Endodermal cell (in vitro differentiated cells): Measurements from ENCODE around the gene TM7SF3. TPM values are rescaled to one million over a fixed set of nuclear protein-coding genes. Genes with fewer than 3 reads are reported as not detected.

Experiments
- DNase-seq: peaks from one replicate; pipeline ENCODE4 v3.0.0-alpha.2; 2017
- H3K27ac ChIP-seq: 2 replicates; pipeline ENCODE4 v1.5.1; 2013; ENCODE audit warnings: mild to moderate bottlenecking, low read depth, low read length, moderate library complexity
- H3K27me3 ChIP-seq: 2 replicates; pipeline ENCODE4 v1.6.1; 2013; ENCODE audit warnings: mild to moderate bottlenecking, low read length, moderate library complexity; ENCODE audit not compliant: insufficient read depth, control insufficient read depth, poor library complexity, severe bottlenecking
- H3K36me3 ChIP-seq: 2 replicates; pipeline ENCODE4 v1.7.0; 2013; ENCODE audit warnings: mild to moderate bottlenecking, low read length, moderate library complexity; ENCODE audit not compliant: control insufficient read depth, insufficient read depth
- H3K4me1 ChIP-seq: one replicate; pipeline ENCODE4 v1.7.0; 2013; ENCODE audit warnings: low read length; ENCODE audit not compliant: control insufficient read depth, insufficient read depth
- H3K4me3 ChIP-seq: 2 replicates; pipeline ENCODE4 v1.5.1; 2013; ENCODE audit warnings: mild to moderate bottlenecking, low read length, moderate library complexity
- H3K9ac ChIP-seq: 2 replicates; pipeline ENCODE4 v1.6.1; 2013; ENCODE audit warnings: mild to moderate bottlenecking, low read length, moderate library complexity; ENCODE audit not compliant: poor library complexity, severe bottlenecking; ENCODE audit errors: extremely low read depth
- H3K9me3 ChIP-seq: 2 replicates; pipeline ENCODE4 v1.6.1; 2013; ENCODE audit warnings: mild to moderate bottlenecking, low read length, moderate library complexity; ENCODE audit not compliant: control insufficient read depth
- H3K27ac Mint-ChIP-seq: 2 replicates; pipeline ENCODE4 v1.8.0; 2020; ENCODE audit warnings: mixed read lengths
- H3K27me3 Mint-ChIP-seq: 2 replicates; pipeline ENCODE4 v1.8.0; 2021; ENCODE audit warnings: mild to moderate bottlenecking, mixed read lengths; ENCODE audit not compliant: insufficient read depth
- H3K36me3 Mint-ChIP-seq: 2 replicates; pipeline ENCODE4 v1.8.0; 2020; ENCODE audit warnings: low read depth, mixed read lengths
- H3K4me1 Mint-ChIP-seq: 2 replicates; pipeline ENCODE4 v1.8.0; 2020; ENCODE audit warnings: mixed read lengths
- H3K4me3 Mint-ChIP-seq: 2 replicates; pipeline ENCODE4 v1.8.0; 2020; ENCODE audit warnings: mild to moderate bottlenecking, moderate library complexity, mixed read lengths
- H3K9me3 Mint-ChIP-seq: 2 replicates; pipeline ENCODE4 v1.8.0; 2020; ENCODE audit warnings: mild to moderate bottlenecking, mixed read lengths
- CTCF ChIP-seq: fragments of 200-600 bp; sonication (generic); conservative IDR thresholded peaks from 2 replicates; pipeline ENCODE4 v1.5.0; 2021; ENCODE audit warnings: antibody characterized with exemption, mild to moderate bottlenecking
- WGBS, 2 experiments: methylation state at CpG; one replicate each; pipeline versions ENCODE4 v1.1.5 to v1.1.7; 2013; ENCODE audit warnings: missing lambda C conversion rate in 2 of 2, mixed read lengths in 1 of 2; ENCODE audit not compliant: insufficient coverage in 1 of 2, insufficient read length in 1 of 2; 5-methylcytosine and 5-hydroxymethylcytosine counted together
- total RNA-seq, 2 donors: library from RNA; stranded (reverse); fragmentation: NEBNext Ultra II Directional in 1 of 2; extraction: Animal tissue kit (Norgen Biotek cat#: 25700) in 1 of 2; gene quantifications; 2 replicates in 1 of 2; 3 replicates in 1 of 2; pipeline ENCODE4 v1.2.1, GENCODE V29; 2021

Gene TM7SF3
- total RNA-seq, 2 donors from 2014 or later: 55.7 to 86.8 TPM

GRCh38 chr12:26991826-26992225 lies 22.4 kb downstream of the TM7SF3 start:
- no peak overlapping the region for H3K27ac ChIP-seq
- H3K9me3 ChIP-seq: no peaks in the 10 kb centered on the region
- H3K27ac Mint-ChIP-seq: no peak overlapping the region
- H3K4me3 ChIP-seq: no peak overlapping the region
- H3K27me3 ChIP-seq: no peaks in the 10 kb centered on the region
- peaks cover 44% of the 10 kb centered on the region for H3K36me3 Mint-ChIP-seq
- WGBS, 2 experiments: 95% methylated on average over 4 of the region's 4 CpGs; no CpG with 5 or more reads in 1 of the 2 experiments
- TF ChIP-seq CTCF: no peak
- no peak for DNase-seq
- H3K27me3 Mint-ChIP-seq: no peaks in the 10 kb centered on the region
- H3K9me3 Mint-ChIP-seq: no peaks in the 10 kb centered on the region
- no peaks in the 10 kb centered on the region for H3K4me1 ChIP-seq
- H3K4me3 Mint-ChIP-seq: no peak overlapping the region
- H3K4me1 Mint-ChIP-seq: no peaks in the 10 kb centered on the region
- peaks cover 34% of the 10 kb centered on the region for H3K36me3 ChIP-seq
- no peak overlapping the region for H3K9ac ChIP-seq

GRCh38 chr12:26989873-26990272 lies 24.3 kb downstream of the TM7SF3 start:
- H3K9ac ChIP-seq: no peak overlapping the region
- no peaks in the 10 kb centered on the region for H3K9me3 ChIP-seq
- no peak for DNase-seq
- Mint-ChIP-seq H3K4me3 (no peak overlapping the region), H3K9me3 (no peaks in the 10 kb centered on the region), H3K36me3 (peaks cover 42% of the 10 kb centered on the region), H3K27ac (peak overlapping the region; percentile 3), H3K27me3 (no peaks in the 10 kb centered on the region), H3K4me1 (no peaks in the 10 kb centered on the region)
- no peak for TF ChIP-seq CTCF
- no peaks in the 10 kb centered on the region for H3K27me3 ChIP-seq
- no peak overlapping the region for H3K4me3 ChIP-seq
- 92 to 94% methylated on average over 3 to 4 of the region's 4 CpGs for WGBS, 2 experiments
- peaks cover 33% of the 10 kb centered on the region for H3K36me3 ChIP-seq
- H3K27ac ChIP-seq: no peak overlapping the region
- no peaks in the 10 kb centered on the region for H3K4me1 ChIP-seq

- Mint-ChIP-seq H3K27ac (no peak overlapping the region), H3K4me1 (no peaks in the 10 kb centered on the region), H3K27me3 (no peaks in the 10 kb centered on the region), H3K36me3 (peaks cover 44% of the 10 kb centered on the region), H3K4me3 (no peak overlapping the region), H3K9me3 (no peaks in the 10 kb centered on the region)
- H3K4me1 ChIP-seq: no peaks in the 10 kb centered on the region
- H3K36me3 ChIP-seq: peaks cover 28% of the 10 kb centered on the region
- no peak overlapping the region for H3K27ac ChIP-seq
- no peaks in the 10 kb centered on the region for H3K9me3 ChIP-seq
- no peaks in the 10 kb centered on the region for H3K27me3 ChIP-seq
- DNase-seq: no peak
- no peak overlapping the region for H3K4me3 ChIP-seq
- H3K9ac ChIP-seq: no peak overlapping the region
- WGBS, 2 experiments: 84 to 100% methylated on average over 1 to 4 of the region's 4 CpGs
- TF ChIP-seq CTCF: no peak
Observed at GRCh38 chr12:26988703-26989102, 25.5 kb downstream of the TM7SF3 start.
